Measurements from ENCODE around the gene DENR. TPM values are rescaled to one million over a fixed set of nuclear protein-coding genes. Genes with fewer than 3 reads are reported as not detected.

Gene DENR
- total and polyA plus RNA-seq, 2 experiments from 2014 or later = 48.6 to 83.3 TPM

GRCh38 chr12:122724641-122725243, 27.9 kb upstream of the DENR start:
- DNase-seq = no peak
- Histone ChIP-seq H3K79me2 (ENCODE audit: insufficient read depth) (no peaks in the 10 kb centered on the region), H3K9me2 (ENCODE audit: insufficient read depth) (no peaks in the 10 kb centered on the region), H3K36me3 (ENCODE audit: low read depth) (no peaks in the 10 kb centered on the region), H2AFZ (no peak overlapping the region), H3F3A (ENCODE audit: insufficient read depth) (peaks cover 6% of the 10 kb centered on the region; the same call in 1 of the 2 replicates), H3K27me3 (replicated peaks; ENCODE audit: insufficient read depth) (peaks cover 5% of the 10 kb centered on the region; the same call in 1 of the 2 replicates), H3K27ac (no peak overlapping the region), H3K9me3 (ENCODE audit: low read depth) (no peaks in the 10 kb centered on the region), H3K4me3 (no peak overlapping the region), H3K4me1 (ENCODE audit: insufficient read depth) (peaks cover 7% of the 10 kb centered on the region; the same call in 1 of the 2 replicates), H3K9ac (no peak overlapping the region), H4K20me1 (ENCODE audit: insufficient read depth) (no peaks in the 10 kb centered on the region), H3K4me2 (ENCODE audit: unreplicated experiment) (no peak overlapping the region)
- in situ Hi-C loops (cut with MboI) = no loop called here
- TF ChIP-seq EZH2phosphoT487 (IDR thresholded peaks at IDR 0.05; ENCODE audit: insufficient read depth, low read depth) (no peak), EZH2 (IDR thresholded peaks at IDR 0.05; ENCODE audit: insufficient read depth, poor library complexity, severe bottlenecking) (no peak)
- WGBS, 2 experiments (ENCODE audit: low coverage in 1 of 2, low lambda C conversion rate in 2 of 2, missing lambda C conversion rate in 2 of 2) = 79 to 85% methylated on average over 12 of the region's 12 CpGs

- Histone ChIP-seq H3K9me3 (ENCODE audit: low read depth) (no peaks in the 10 kb centered on the region), H3K27ac (no peak overlapping the region), H3K4me1 (ENCODE audit: insufficient read depth) (peaks cover 2% of the 10 kb centered on the region; the same call in 1 of the 2 replicates), H3K9ac (no peak overlapping the region), H3F3A (ENCODE audit: insufficient read depth) (peaks cover 1% of the 10 kb centered on the region; the same call in 1 of the 2 replicates), H3K9me2 (ENCODE audit: insufficient read depth) (no peaks in the 10 kb centered on the region), H3K4me2 (ENCODE audit: unreplicated experiment) (no peak overlapping the region), H3K4me3 (no peak overlapping the region), H3K79me2 (ENCODE audit: insufficient read depth) (no peaks in the 10 kb centered on the region), H2AFZ (no peak overlapping the region), H4K20me1 (ENCODE audit: insufficient read depth) (no peaks in the 10 kb centered on the region), H3K36me3 (ENCODE audit: low read depth) (no peaks in the 10 kb centered on the region), H3K27me3 (replicated peaks; ENCODE audit: insufficient read depth) (peaks cover 5% of the 10 kb centered on the region; the same call in 1 of the 2 replicates)
- TF ChIP-seq EZH2 (IDR thresholded peaks at IDR 0.05; ENCODE audit: insufficient read depth, poor library complexity, severe bottlenecking) = no peak
- no peak for TF ChIP-seq EZH2phosphoT487 (IDR thresholded peaks at IDR 0.05; ENCODE audit: insufficient read depth, low read depth)
- in situ Hi-C loops (cut with MboI) = no loop called here
- no peak for DNase-seq
- 85 to 86% methylated on average over 6 of the region's 6 CpGs for WGBS, 2 experiments (ENCODE audit: low coverage in 1 of 2, low lambda C conversion rate in 2 of 2, missing lambda C conversion rate in 2 of 2)
Observed at GRCh38 chr12:122725452-122726079, 27.1 kb upstream of the DENR start.

DNA sequence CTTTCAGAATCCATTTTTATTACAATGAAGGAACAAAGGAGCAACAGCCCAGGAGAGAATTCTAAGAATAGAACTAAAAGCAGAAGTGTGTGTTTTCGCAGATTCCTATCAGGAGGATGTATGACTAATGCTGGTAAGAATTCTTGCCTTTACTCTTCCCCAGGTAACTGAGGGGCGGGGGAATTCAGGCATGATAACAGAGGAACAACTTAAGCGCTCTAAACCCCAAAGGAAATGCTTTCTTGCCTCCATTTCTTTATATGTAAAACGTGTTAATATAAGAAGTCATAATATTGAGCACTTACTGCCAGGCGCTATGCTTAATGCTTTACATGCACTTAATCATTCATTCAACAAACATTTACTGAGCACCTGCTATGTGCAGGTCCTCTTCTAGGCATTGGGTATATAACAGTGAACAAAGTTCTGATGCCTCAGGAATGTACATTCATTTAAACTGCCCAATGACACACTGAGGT, 26.5 kb upstream of the DENR start:
- no peak overlapping the region for H3K9ac ChIP-seq
- H3F3A ChIP-seq (ENCODE audit: insufficient read depth) = no peaks in the 10 kb centered on the region
- H2AFZ ChIP-seq = no peak overlapping the region
- H3K36me3 ChIP-seq (ENCODE audit: low read depth) = no peaks in the 10 kb centered on the region
- no peaks in the 10 kb centered on the region for H3K9me2 ChIP-seq (ENCODE audit: insufficient read depth)
- in situ Hi-C loops (cut with MboI) = no loop called here
- no peak overlapping the region for H3K27ac ChIP-seq
- peaks cover 5% of the 10 kb centered on the region; the same call in 1 of the 2 replicates for H3K27me3 ChIP-seq (replicated peaks; ENCODE audit: insufficient read depth)
- no peaks in the 10 kb centered on the region for H3K79me2 ChIP-seq (ENCODE audit: insufficient read depth)
- H3K9me3 ChIP-seq (ENCODE audit: low read depth) = no peaks in the 10 kb centered on the region
- no peak for TF ChIP-seq EZH2 (IDR thresholded peaks at IDR 0.05; ENCODE audit: insufficient read depth, poor library complexity, severe bottlenecking)
- no peak for TF ChIP-seq EZH2phosphoT487 (IDR thresholded peaks at IDR 0.05; ENCODE audit: insufficient read depth, low read depth)
- WGBS, 2 experiments (ENCODE audit: low coverage in 1 of 2, low lambda C conversion rate in 2 of 2, missing lambda C conversion rate in 2 of 2) = 60 to 62% methylated on average over 5 of the region's 5 CpGs
- H3K4me3 ChIP-seq = no peak overlapping the region
- no peak for DNase-seq
- H3K4me2 ChIP-seq (ENCODE audit: unreplicated experiment) = no peak overlapping the region
- H3K4me1 ChIP-seq (ENCODE audit: insufficient read depth) = no peaks in the 10 kb centered on the region
- H4K20me1 ChIP-seq (ENCODE audit: insufficient read depth) = no peaks in the 10 kb centered on the region

GRCh38 chr12:122729583-122730214, 22.9 kb upstream of the DENR start:
- no peak overlapping the region for H3K4me2 ChIP-seq (ENCODE audit: unreplicated experiment)
- WGBS, 2 experiments (ENCODE audit: low coverage in 1 of 2, low lambda C conversion rate in 2 of 2, missing lambda C conversion rate in 2 of 2) = 77 to 81% methylated on average over 27 of the region's 27 CpGs
- H3K79me2 ChIP-seq (ENCODE audit: insufficient read depth) = no peaks in the 10 kb centered on the region
- no peak for DNase-seq
- H3F3A ChIP-seq (ENCODE audit: insufficient read depth) = no peaks in the 10 kb centered on the region
- peaks cover 5% of the 10 kb centered on the region; the same call in 1 of the 2 replicates for H3K27me3 ChIP-seq (replicated peaks; ENCODE audit: insufficient read depth)
- no peak overlapping the region for H3K27ac ChIP-seq
- no peak overlapping the region for H3K9ac ChIP-seq
- H3K9me2 ChIP-seq (ENCODE audit: insufficient read depth) = no peaks in the 10 kb centered on the region
- in situ Hi-C loops (cut with MboI) = no loop called here
- no peaks in the 10 kb centered on the region for H3K4me1 ChIP-seq (ENCODE audit: insufficient read depth)
- H3K4me3 ChIP-seq = no peak overlapping the region
- H3K9me3 ChIP-seq (ENCODE audit: low read depth) = no peaks in the 10 kb centered on the region
- H2AFZ ChIP-seq = no peak overlapping the region
- no peaks in the 10 kb centered on the region for H4K20me1 ChIP-seq (ENCODE audit: insufficient read depth)
- no peak for TF ChIP-seq EZH2phosphoT487 (IDR thresholded peaks at IDR 0.05; ENCODE audit: insufficient read depth, low read depth)
- TF ChIP-seq EZH2 (IDR thresholded peaks at IDR 0.05; ENCODE audit: insufficient read depth, poor library complexity, severe bottlenecking) = no peak
- no peaks in the 10 kb centered on the region for H3K36me3 ChIP-seq (ENCODE audit: low read depth)

Measured in GM23248 (cell line).